SU-DHL-6 (cell line): Measurements from ENCODE around the gene TMC6.

Source experiments
- EZH2phosphoT487 ChIP-seq: fragments of 200-600 bp; sonication (generic), shearing (Covaris generic); conservative IDR thresholded peaks from 2 replicates; pipeline ENCODE4 v1.6.1; 2018; ENCODE audit warnings: mild to moderate bottlenecking, antibody characterized with exemption, low read length, moderate library complexity, mixed read lengths
- TF ChIP-seq, protein P1 (sequence below): fragments of 200-600 bp; sonication (generic); IDR thresholded peaks from one replicate; pipeline ENCODE4 v1.5.1; 2017; ENCODE audit warnings: antibody characterized with exemption, mild to moderate bottlenecking, low read length, moderate library complexity; ENCODE audit not compliant: insufficient read depth, poor library complexity, severe bottlenecking

- TF ChIP-seq, protein P1, sequence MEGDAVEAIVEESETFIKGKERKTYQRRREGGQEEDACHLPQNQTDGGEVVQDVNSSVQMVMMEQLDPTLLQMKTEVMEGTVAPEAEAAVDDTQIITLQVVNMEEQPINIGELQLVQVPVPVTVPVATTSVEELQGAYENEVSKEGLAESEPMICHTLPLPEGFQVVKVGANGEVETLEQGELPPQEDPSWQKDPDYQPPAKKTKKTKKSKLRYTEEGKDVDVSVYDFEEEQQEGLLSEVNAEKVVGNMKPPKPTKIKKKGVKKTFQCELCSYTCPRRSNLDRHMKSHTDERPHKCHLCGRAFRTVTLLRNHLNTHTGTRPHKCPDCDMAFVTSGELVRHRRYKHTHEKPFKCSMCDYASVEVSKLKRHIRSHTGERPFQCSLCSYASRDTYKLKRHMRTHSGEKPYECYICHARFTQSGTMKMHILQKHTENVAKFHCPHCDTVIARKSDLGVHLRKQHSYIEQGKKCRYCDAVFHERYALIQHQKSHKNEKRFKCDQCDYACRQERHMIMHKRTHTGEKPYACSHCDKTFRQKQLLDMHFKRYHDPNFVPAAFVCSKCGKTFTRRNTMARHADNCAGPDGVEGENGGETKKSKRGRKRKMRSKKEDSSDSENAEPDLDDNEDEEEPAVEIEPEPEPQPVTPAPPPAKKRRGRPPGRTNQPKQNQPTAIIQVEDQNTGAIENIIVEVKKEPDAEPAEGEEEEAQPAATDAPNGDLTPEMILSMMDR: no peak
- TF ChIP-seq EZH2phosphoT487: no peak
Measured at GRCh38 chr17:78081551-78081950, 47.0 kb downstream of the TMC6 start.
